MM.1S (cell line): ENCODE results near the gene CFAP61.

Source experiments
- DNase-seq: peaks from one replicate; pipeline ENCODE4 v3.0.0-alpha.2; 2015
- H2AFZ ChIP-seq: fragments of 300-600 bp; sonication (generic); 2 replicates; pipeline ENCODE4 v1.6.0; 2016; ENCODE audit warnings: antibody characterized with exemption, low read length
- H3F3A ChIP-seq: fragments of 300-600 bp; sonication (generic); 2 replicates; pipeline ENCODE4 v1.6.1; 2016; ENCODE audit warnings: mild to moderate bottlenecking, antibody characterized with exemption, low read length, moderate library complexity, mixed read lengths; ENCODE audit not compliant: insufficient read depth
- H3K27ac ChIP-seq: fragments of 300-600 bp; sonication (generic); 2 replicates; pipeline ENCODE4 v1.5.1; 2016; ENCODE audit warnings: mild to moderate bottlenecking, low read length
- H3K27me3 ChIP-seq: fragments of 300-600 bp; sonication (generic); replicated peaks from 2 replicates; pipeline ENCODE4 v1.6.0; 2016; ENCODE audit warnings: low read length; ENCODE audit not compliant: insufficient read depth
- H3K36me3 ChIP-seq: fragments of 300-600 bp; sonication (generic); replicated peaks from 2 replicates; pipeline ENCODE4 v1.6.1; 2016; ENCODE audit warnings: mild to moderate bottlenecking, low read length, mixed read lengths; ENCODE audit not compliant: insufficient read depth
- H3K4me1 ChIP-seq: fragments of 300-600 bp; sonication (generic); 2 replicates; pipeline ENCODE4 v1.6.1; 2016; ENCODE audit warnings: low read length, mixed read lengths
- H3K4me2 ChIP-seq: fragments of 300-600 bp; sonication (generic); 2 replicates; pipeline ENCODE4 v1.6.0; 2016; ENCODE audit warnings: low read depth, low read length
- H3K4me3 ChIP-seq: fragments of 300-600 bp; sonication (generic); 2 replicates; pipeline ENCODE4 v1.5.1; 2016; ENCODE audit warnings: low read length, mixed read lengths
- H3K79me2 ChIP-seq: fragments of 300-600 bp; sonication (generic); 2 replicates; pipeline ENCODE4 v1.6.1; 2016; ENCODE audit warnings: mixed run types, low read length, mixed read lengths
- H3K9ac ChIP-seq: fragments of 300-600 bp; sonication (generic); 2 replicates; pipeline ENCODE4 v1.6.1; 2016; ENCODE audit warnings: low read length, mixed read lengths
- H3K9me2 ChIP-seq: fragments of 300-600 bp; sonication (generic); replicated peaks from 2 replicates; pipeline ENCODE4 v1.6.1; 2016; ENCODE audit warnings: mild to moderate bottlenecking, low read length, mixed read lengths; ENCODE audit not compliant: insufficient read depth
- H3K9me3 ChIP-seq: fragments of 300-600 bp; sonication (generic); replicated peaks from 2 replicates; pipeline ENCODE4 v1.6.1; 2016; ENCODE audit warnings: mild to moderate bottlenecking, low read length, mixed read lengths; ENCODE audit not compliant: insufficient read depth
- H4K20me1 ChIP-seq: fragments of 300-600 bp; sonication (generic); 2 replicates; pipeline ENCODE4 v1.6.1; 2016; ENCODE audit warnings: mild to moderate bottlenecking, low read length, moderate library complexity, mixed read lengths; ENCODE audit not compliant: insufficient read depth
- EZH2 ChIP-seq: fragments of 300-600 bp; sonication (generic); optimal IDR thresholded peaks from 2 replicates; pipeline ENCODE3; 2017; ENCODE audit warnings: low read depth, mild to moderate bottlenecking, antibody characterized with exemption, low read length, mixed read lengths
- EZH2phosphoT487 ChIP-seq: fragments of 300-600 bp; sonication (generic); IDR thresholded peaks from 2 replicates; pipeline ENCODE4 v1.6.1; 2018; ENCODE audit warnings: antibody characterized with exemption, low read length
- TF ChIP-seq, protein P1 (sequence below): fragments of 300-600 bp; sonication (generic); IDR thresholded peaks from 2 replicates; pipeline ENCODE4 v1.5.1; 2016; ENCODE audit warnings: antibody characterized with exemption, low read length, mixed read lengths

Gene CFAP61

GRCh38 chr20:20034486-20034885 lies 17.8 kb upstream of the CFAP61 start:
- H4K20me1 ChIP-seq = no peaks in the 10 kb centered on the region; the same call in 1 of the 2 replicates
- H3K9ac ChIP-seq = no peak overlapping the region
- H3K27ac ChIP-seq = no peak overlapping the region
- H3K79me2 ChIP-seq = peaks cover 15% of the 10 kb centered on the region
- H3K4me1 ChIP-seq = no peaks in the 10 kb centered on the region
- H3F3A ChIP-seq = no peaks in the 10 kb centered on the region
- no peak overlapping the region for H3K4me3 ChIP-seq
- H3K4me2 ChIP-seq = no peak overlapping the region
- H3K9me2 ChIP-seq = no peaks in the 10 kb centered on the region
- peaks cover 12% of the 10 kb centered on the region for H3K36me3 ChIP-seq
- H3K27me3 ChIP-seq = no peaks in the 10 kb centered on the region
- H3K9me3 ChIP-seq = no peaks in the 10 kb centered on the region
- no peak for DNase-seq
- no peak overlapping the region for H2AFZ ChIP-seq
- TF ChIP-seq, protein P1, sequence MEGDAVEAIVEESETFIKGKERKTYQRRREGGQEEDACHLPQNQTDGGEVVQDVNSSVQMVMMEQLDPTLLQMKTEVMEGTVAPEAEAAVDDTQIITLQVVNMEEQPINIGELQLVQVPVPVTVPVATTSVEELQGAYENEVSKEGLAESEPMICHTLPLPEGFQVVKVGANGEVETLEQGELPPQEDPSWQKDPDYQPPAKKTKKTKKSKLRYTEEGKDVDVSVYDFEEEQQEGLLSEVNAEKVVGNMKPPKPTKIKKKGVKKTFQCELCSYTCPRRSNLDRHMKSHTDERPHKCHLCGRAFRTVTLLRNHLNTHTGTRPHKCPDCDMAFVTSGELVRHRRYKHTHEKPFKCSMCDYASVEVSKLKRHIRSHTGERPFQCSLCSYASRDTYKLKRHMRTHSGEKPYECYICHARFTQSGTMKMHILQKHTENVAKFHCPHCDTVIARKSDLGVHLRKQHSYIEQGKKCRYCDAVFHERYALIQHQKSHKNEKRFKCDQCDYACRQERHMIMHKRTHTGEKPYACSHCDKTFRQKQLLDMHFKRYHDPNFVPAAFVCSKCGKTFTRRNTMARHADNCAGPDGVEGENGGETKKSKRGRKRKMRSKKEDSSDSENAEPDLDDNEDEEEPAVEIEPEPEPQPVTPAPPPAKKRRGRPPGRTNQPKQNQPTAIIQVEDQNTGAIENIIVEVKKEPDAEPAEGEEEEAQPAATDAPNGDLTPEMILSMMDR = no peak
- TF ChIP-seq EZH2phosphoT487 (no peak), EZH2 (no peak)

- H3K36me3 ChIP-seq = peaks cover 14% of the 10 kb centered on the region
- no peak overlapping the region for H2AFZ ChIP-seq
- H4K20me1 ChIP-seq = no peaks in the 10 kb centered on the region
- H3K27ac ChIP-seq = no peak overlapping the region
- no peak for DNase-seq
- H3K4me2 ChIP-seq = no peak overlapping the region
- H3K9ac ChIP-seq = no peak overlapping the region
- H3K9me2 ChIP-seq = no peaks in the 10 kb centered on the region
- TF ChIP-seq EZH2 = no peak
- TF ChIP-seq, protein P1 = no peak
- TF ChIP-seq EZH2phosphoT487 = no peak
- no peaks in the 10 kb centered on the region for H3F3A ChIP-seq
- no peak overlapping the region for H3K4me3 ChIP-seq
- H3K9me3 ChIP-seq = no peaks in the 10 kb centered on the region
- H3K79me2 ChIP-seq = 0 out of 2 replicates have a peak, but pooled peaks cover 10% of the 10 kb centered on the region
- no peaks in the 10 kb centered on the region for H3K27me3 ChIP-seq
- H3K4me1 ChIP-seq = no peaks in the 10 kb centered on the region
These were observed 15.6 kb upstream of the CFAP61 start for GRCh38 chr20:20036756-20037155.

- Histone ChIP-seq H3K9me2 (no peaks in the 10 kb centered on the region), H4K20me1 (no peaks in the 10 kb centered on the region), H3K27me3 (no peaks in the 10 kb centered on the region), H3K36me3 (peaks cover 19% of the 10 kb centered on the region), H3F3A (no peaks in the 10 kb centered on the region), H3K27ac (no peak overlapping the region), H3K9ac (no peak overlapping the region), H3K79me2 (0 out of 2 replicates have a peak, but pooled peaks cover 5% of the 10 kb centered on the region), H3K4me3 (no peak overlapping the region), H3K4me1 (no peaks in the 10 kb centered on the region), H3K4me2 (no peak overlapping the region), H2AFZ (no peak overlapping the region), H3K9me3 (no peaks in the 10 kb centered on the region)
- DNase-seq = no peak
- TF ChIP-seq EZH2phosphoT487 = no peak
- TF ChIP-seq, protein P1 = no peak
- no peak for TF ChIP-seq EZH2
These were observed 14.4 kb upstream of the CFAP61 start for GRCh38 chr20:20037960-20038359.
